ENCODE results near the gene SBF2.
A peak's percentile ranks its signal among the peaks of the same experiment; 100 is the strongest.
"Not testable (repeated sequence)": the region's sequence is repeated elsewhere in the genome, so short reads cannot be mapped to it uniquely, and the experiment has no call there.

The SBF2 gene

GRCh38 chr11:10265936-10266335, 28.1 kb downstream of the SBF2 start:
- no peak for DNase-seq (ENCODE audit: low read depth)
- H3K4me3 ChIP-seq (ENCODE audit: low read depth, low read length): no peak overlapping the region
- TF ChIP-seq, protein P1, sequence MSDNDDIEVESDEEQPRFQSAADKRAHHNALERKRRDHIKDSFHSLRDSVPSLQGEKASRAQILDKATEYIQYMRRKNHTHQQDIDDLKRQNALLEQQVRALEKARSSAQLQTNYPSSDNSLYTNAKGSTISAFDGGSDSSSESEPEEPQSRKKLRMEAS (IDR thresholded peaks at IDR 0.05; ENCODE audit: low read depth, low read length): no peak
- TF ChIP-seq MYC (IDR thresholded peaks at IDR 0.05; ENCODE audit: low read depth, low read length): no peak
- TF ChIP-seq, protein P2, sequence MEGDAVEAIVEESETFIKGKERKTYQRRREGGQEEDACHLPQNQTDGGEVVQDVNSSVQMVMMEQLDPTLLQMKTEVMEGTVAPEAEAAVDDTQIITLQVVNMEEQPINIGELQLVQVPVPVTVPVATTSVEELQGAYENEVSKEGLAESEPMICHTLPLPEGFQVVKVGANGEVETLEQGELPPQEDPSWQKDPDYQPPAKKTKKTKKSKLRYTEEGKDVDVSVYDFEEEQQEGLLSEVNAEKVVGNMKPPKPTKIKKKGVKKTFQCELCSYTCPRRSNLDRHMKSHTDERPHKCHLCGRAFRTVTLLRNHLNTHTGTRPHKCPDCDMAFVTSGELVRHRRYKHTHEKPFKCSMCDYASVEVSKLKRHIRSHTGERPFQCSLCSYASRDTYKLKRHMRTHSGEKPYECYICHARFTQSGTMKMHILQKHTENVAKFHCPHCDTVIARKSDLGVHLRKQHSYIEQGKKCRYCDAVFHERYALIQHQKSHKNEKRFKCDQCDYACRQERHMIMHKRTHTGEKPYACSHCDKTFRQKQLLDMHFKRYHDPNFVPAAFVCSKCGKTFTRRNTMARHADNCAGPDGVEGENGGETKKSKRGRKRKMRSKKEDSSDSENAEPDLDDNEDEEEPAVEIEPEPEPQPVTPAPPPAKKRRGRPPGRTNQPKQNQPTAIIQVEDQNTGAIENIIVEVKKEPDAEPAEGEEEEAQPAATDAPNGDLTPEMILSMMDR (IDR thresholded peaks at IDR 0.05; ENCODE audit: low read depth, low read length): no peak
- no peak for TF ChIP-seq POLR2A (IDR thresholded peaks at IDR 0.05; ENCODE audit: extremely low read depth, insufficient read length)

GRCh38 chr11:10264716-10265115, 29.3 kb downstream of the SBF2 start:
- not testable (repeated sequence) for H3K4me3 ChIP-seq (ENCODE audit: low read depth, low read length); DNase-seq (ENCODE audit: low read depth)

GRCh38 chr11:10263929-10264328, 30.1 kb downstream of the SBF2 start:
- TF ChIP-seq, protein P1 (IDR thresholded peaks at IDR 0.05; ENCODE audit: low read depth, low read length): no peak
- TF ChIP-seq MYC (IDR thresholded peaks at IDR 0.05; ENCODE audit: low read depth, low read length) (no peak), POLR2A (IDR thresholded peaks at IDR 0.05; ENCODE audit: extremely low read depth, insufficient read length) (no peak)
- TF ChIP-seq, protein P2 (IDR thresholded peaks at IDR 0.05; ENCODE audit: low read depth, low read length): no peak
- H3K4me3 ChIP-seq (ENCODE audit: low read depth, low read length): no peak overlapping the region
- DNase-seq (ENCODE audit: low read depth): no peak

DNA sequence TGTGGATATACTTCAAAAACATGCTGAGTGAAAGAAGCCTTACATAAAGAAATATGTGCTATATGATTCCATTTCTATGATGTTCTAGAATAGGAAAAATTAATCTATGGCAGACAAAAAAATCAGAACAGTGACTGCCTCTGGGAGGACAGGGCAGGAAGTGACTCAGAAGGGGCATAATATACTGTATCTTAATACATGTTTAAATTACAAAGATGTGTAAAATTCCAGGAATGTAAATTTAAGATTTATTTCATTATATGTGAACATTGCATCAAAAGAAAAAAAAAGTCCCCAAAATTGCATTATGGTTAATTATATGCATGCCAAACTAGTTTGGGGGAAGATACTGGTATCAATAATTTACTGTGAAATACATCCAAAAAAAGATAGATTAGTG, 32.2 kb downstream of the SBF2 start:
- H3K4me3 ChIP-seq (ENCODE audit: low read depth, low read length): no peak overlapping the region
- TF ChIP-seq, protein P2 (IDR thresholded peaks at IDR 0.05; ENCODE audit: low read depth, low read length): no peak
- TF ChIP-seq POLR2A (IDR thresholded peaks at IDR 0.05; ENCODE audit: extremely low read depth, insufficient read length) (no peak), MYC (IDR thresholded peaks at IDR 0.05; ENCODE audit: low read depth, low read length) (no peak)
- TF ChIP-seq, protein P1 (IDR thresholded peaks at IDR 0.05; ENCODE audit: low read depth, low read length): no peak
- no peak for DNase-seq (ENCODE audit: low read depth)

DNA sequence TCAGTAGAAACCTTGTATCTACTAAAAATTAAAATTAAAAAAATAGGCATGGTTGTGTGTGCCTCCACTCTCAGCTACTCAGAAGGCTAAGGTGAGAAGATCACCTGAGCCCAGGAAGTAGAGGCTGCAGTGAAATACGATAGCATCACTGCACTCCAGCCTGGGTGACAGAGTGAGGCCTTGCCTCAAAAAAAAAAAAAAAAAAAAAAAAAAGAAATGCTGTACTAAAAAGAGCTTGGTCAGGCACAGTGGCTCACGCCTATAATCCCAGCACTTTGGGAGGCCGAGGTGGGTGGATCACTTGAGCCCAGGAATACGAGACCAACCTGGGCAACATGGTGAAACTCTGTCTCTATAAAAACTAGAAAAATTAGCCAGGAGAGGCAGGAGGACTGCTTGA, 36.5 kb downstream of the SBF2 start:
- H3K4me3 ChIP-seq (ENCODE audit: low read depth, low read length): no peak overlapping the region
- TF ChIP-seq, protein P1 (IDR thresholded peaks at IDR 0.05; ENCODE audit: low read depth, low read length): no peak
- TF ChIP-seq POLR2A (IDR thresholded peaks at IDR 0.05; ENCODE audit: extremely low read depth, insufficient read length) (no peak), MYC (IDR thresholded peaks at IDR 0.05; ENCODE audit: low read depth, low read length) (no peak)
- TF ChIP-seq, protein P2 (IDR thresholded peaks at IDR 0.05; ENCODE audit: low read depth, low read length): no peak
- DNase-seq (ENCODE audit: low read depth): no peak

DNA sequence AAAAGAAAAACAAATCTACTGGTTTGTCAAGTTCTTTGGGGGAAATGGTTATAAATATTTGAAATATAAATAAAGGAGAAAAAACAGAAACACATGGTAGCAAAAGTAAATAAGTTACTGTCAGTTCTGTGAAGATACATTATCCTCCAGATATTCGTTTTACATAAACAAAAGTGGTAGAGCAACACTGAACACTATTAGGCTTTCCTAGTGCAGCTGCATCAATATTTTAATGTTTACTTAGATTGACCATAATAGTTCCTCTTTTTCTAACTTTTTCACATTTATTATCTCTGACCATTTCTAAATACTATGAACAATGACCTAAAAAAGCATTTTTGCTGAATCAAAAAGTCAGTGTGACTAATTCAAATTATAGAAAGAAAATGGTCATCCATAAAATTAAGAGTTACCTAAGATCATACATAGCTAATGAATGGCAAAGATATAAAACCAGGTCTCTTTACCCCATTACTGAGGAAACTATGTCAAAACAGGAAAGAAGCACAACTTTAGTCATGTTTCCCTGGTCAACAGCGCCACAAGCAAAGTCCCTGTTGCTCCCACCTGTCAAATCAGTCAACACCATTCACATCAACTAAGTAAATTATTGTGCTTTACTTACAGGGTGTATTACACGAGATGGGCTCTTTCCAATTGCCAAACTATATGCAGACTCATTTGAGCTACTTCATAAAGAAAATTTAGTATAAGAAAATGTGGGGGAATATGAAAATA, 38.5 kb downstream of the SBF2 start:
- peak; percentile 18 for DNase-seq (ENCODE audit: low read depth)
- no peak overlapping the region for H3K4me3 ChIP-seq (ENCODE audit: low read depth, low read length)
- TF ChIP-seq, protein P1 (IDR thresholded peaks at IDR 0.05; ENCODE audit: low read depth, low read length): no peak
- no peak for TF ChIP-seq POLR2A (IDR thresholded peaks at IDR 0.05; ENCODE audit: extremely low read depth, insufficient read length)
- no peak for TF ChIP-seq MYC (IDR thresholded peaks at IDR 0.05; ENCODE audit: low read depth, low read length)
- TF ChIP-seq, protein P2 (IDR thresholded peaks at IDR 0.05; ENCODE audit: low read depth, low read length): no peak

GRCh38 chr11:10249448-10250131, 44.4 kb downstream of the SBF2 start:
- not testable (repeated sequence) for H3K4me3 ChIP-seq (ENCODE audit: low read depth, low read length); DNase-seq (ENCODE audit: low read depth)
